Lower lobe of right lung (tissue), 2 donors: ENCODE results near the gene SYNGR1. TPM values are rescaled to one million over a fixed set of nuclear protein-coding genes. Genes with fewer than 3 reads are reported as not detected.
"Not testable (repeated sequence)": the region's sequence is repeated elsewhere in the genome, so short reads cannot be mapped to it uniquely, and the experiment has no call there.

Source experiments
- ATAC-seq, 2 donors: fragments of 200-7000 bp; cut with Tn5 transposase; one replicate each; pipeline ENCODE4 v1.9.1; 2020 to 2022; ENCODE audit warnings: mild to moderate bottlenecking in 2 of 2, moderate library complexity in 2 of 2
- DNase-seq: peaks from one replicate; pipeline ENCODE4 v3.0.0-alpha.2; 2020
- H3K27ac ChIP-seq: fragments of 200-600 bp; one replicate; pipeline ENCODE4 v1.8.0; 2022
- H3K27me3 ChIP-seq: fragments of 200-600 bp; one replicate; pipeline ENCODE4 v1.8.0; 2022; ENCODE audit warnings: low read depth
- H3K36me3 ChIP-seq: fragments of 200-600 bp; one replicate; pipeline ENCODE4 v1.8.0; 2022; ENCODE audit warnings: mild to moderate bottlenecking
- H3K4me1 ChIP-seq: fragments of 200-600 bp; one replicate; pipeline ENCODE4 v1.8.0; 2022
- H3K4me3 ChIP-seq: fragments of 200-600 bp; one replicate; pipeline ENCODE4 v1.8.0; 2022; ENCODE audit warnings: mild to moderate bottlenecking
- H3K9me3 ChIP-seq: fragments of 200-600 bp; one replicate; pipeline ENCODE4 v1.8.0; 2022
- CTCF ChIP-seq: fragments of 200-600 bp; IDR thresholded peaks from one replicate; pipeline ENCODE4 v1.8.0; 2022; ENCODE audit warnings: antibody characterized with exemption, mild to moderate bottlenecking
- intact Hi-C: fragments of 100-400 bp; cut with DNase I; formaldehyde crosslinking; loops from one replicate; pipeline ENCODE4 v1.11.0; 2022
- total RNA-seq: library from RNA; stranded (reverse); fragmentation: NEBNext Ultra II Directional; extraction: Animal tissue kit (Norgen Biotek cat#: 25700); gene quantifications from one replicate; pipeline ENCODE4 v1.2.1, GENCODE V29; 2021
- donor health status: DM: no; HTN: yes; CAD: no; lungs with severe emphysema.

Gene SYNGR1
- total RNA-seq, 1 donor from 2014 or later = 13.4 TPM

- ATAC-seq (no peak), DNase-seq (no peak)
- no peak overlapping the region for H3K4me3 ChIP-seq
- intact Hi-C loops = no loop called here
- H3K4me1 ChIP-seq = peaks cover 19% of the 10 kb centered on the region
- no peaks in the 10 kb centered on the region for H3K9me3 ChIP-seq
- H3K27me3 ChIP-seq = no peaks in the 10 kb centered on the region
- no peak for TF ChIP-seq CTCF
- no peaks in the 10 kb centered on the region for H3K36me3 ChIP-seq
- no peak overlapping the region for H3K27ac ChIP-seq
Measured at GRCh38 chr22:39352306-39352891, 2.6 kb downstream of the SYNGR1 start.

- Histone ChIP-seq H3K27me3 (no peaks in the 10 kb centered on the region), H3K27ac (no peak overlapping the region), H3K4me1 (peaks cover 19% of the 10 kb centered on the region), H3K9me3 (no peaks in the 10 kb centered on the region), H3K36me3 (no peaks in the 10 kb centered on the region), H3K4me3 (no peak overlapping the region)
- ATAC-seq (no peak), DNase-seq (no peak)
- intact Hi-C loops = no loop called here
- TF ChIP-seq CTCF = no peak
Measured at GRCh38 chr22:39353346-39353745, 3.6 kb downstream of the SYNGR1 start.

GRCh38 chr22:39355080-39355479 lies 5.3 kb downstream of the SYNGR1 start:
- Histone ChIP-seq H3K27me3 (no peaks in the 10 kb centered on the region), H3K27ac (no peak overlapping the region), H3K4me3 (no peak overlapping the region), H3K36me3 (no peaks in the 10 kb centered on the region), H3K4me1 (peaks cover 10% of the 10 kb centered on the region), H3K9me3 (no peaks in the 10 kb centered on the region)
- no peak for TF ChIP-seq CTCF
- DNase-seq (no peak), ATAC-seq (no peak)
- intact Hi-C loops = no loop called here

GRCh38 chr22:39355805-39356204 lies 6.0 kb downstream of the SYNGR1 start:
- H3K4me3 ChIP-seq, H3K36me3 ChIP-seq, ATAC-seq, H3K9me3 ChIP-seq, DNase-seq, H3K4me1 ChIP-seq, intact Hi-C loops, H3K27me3 ChIP-seq, H3K27ac ChIP-seq: not testable (repeated sequence)

GRCh38 chr22:39356464-39356863 lies 6.7 kb downstream of the SYNGR1 start:
- no peak for DNase-seq
- TF ChIP-seq CTCF = no peak
- no peak for ATAC-seq

GRCh38 chr22:39357110-39358108 lies 7.6 kb downstream of the SYNGR1 start:
- H3K4me3 ChIP-seq, H3K4me1 ChIP-seq, intact Hi-C loops: not testable (repeated sequence)

More at GRCh38 chr22:39356464-39356863, 6.7 kb downstream of the SYNGR1 start:
- H3K36me3 ChIP-seq = no peaks in the 10 kb centered on the region
- intact Hi-C loops = no loop called here
- no peaks in the 10 kb centered on the region for H3K4me1 ChIP-seq
- H3K9me3 ChIP-seq = no peaks in the 10 kb centered on the region
- no peak overlapping the region for H3K4me3 ChIP-seq
- no peak overlapping the region for H3K27ac ChIP-seq
- H3K27me3 ChIP-seq = no peaks in the 10 kb centered on the region

GRCh38 chr22:39358197-39358596 lies 8.4 kb downstream of the SYNGR1 start:
- H3K36me3 ChIP-seq, DNase-seq, intact Hi-C loops, H3K27me3 ChIP-seq, ATAC-seq, H3K4me1 ChIP-seq, H3K9me3 ChIP-seq, H3K27ac ChIP-seq, H3K4me3 ChIP-seq: not testable (repeated sequence)

More at GRCh38 chr22:39357110-39358108, 7.6 kb downstream of the SYNGR1 start:
- ATAC-seq, H3K9me3 ChIP-seq, H3K27me3 ChIP-seq, H3K36me3 ChIP-seq, DNase-seq, H3K27ac ChIP-seq: not testable (repeated sequence)
